ENCODE measurements around the gene DHRS7. TPM values are rescaled to one million over a fixed set of nuclear protein-coding genes. Genes with fewer than 3 reads are reported as not detected.

Gene DHRS7
- total and polyA plus RNA-seq, 2 donors (not counting 3 experiments of a cell fraction or from before 2014, with no cell fraction given) = 28.6 to 29.3 TPM

- peak overlapping the region; percentile 81 for H3K9ac ChIP-seq (replicated peaks; ENCODE audit: extremely low read depth, insufficient read depth, low read length)
- dilution Hi-C loops (cut with MboI; ENCODE audit: extremely low pct_ligation_motif_present, low sequenced_read_pairs) (no loop called here), intact Hi-C loops (cut with micrococcal nuclease) (loop anchor here (1.0 to 10.0 kb wide), 6 partner anchors 19 to 661 kb away; partner anchors contain the start of gene PCNX4)
- H3K9me1 ChIP-seq (replicated peaks; ENCODE audit: control insufficient read depth, extremely low read depth, insufficient read depth, low read length) = no peaks in the 10 kb centered on the region
- H3K79me2 ChIP-seq (ENCODE audit: control insufficient read depth, insufficient read depth, low read length) = peaks cover 3% of the 10 kb centered on the region
- peak overlapping the region; percentile 84 for H2AFZ ChIP-seq (ENCODE audit: low read depth, low read length)
- no peaks in the 10 kb centered on the region for H3K36me3 ChIP-seq (ENCODE audit: control insufficient read depth in 2 of 2, extremely low read depth in 1 of 2, insufficient read depth in 2 of 2, low read length in 2 of 2)
- POLR2A ChIA-PET = no interaction called here
- FAIRE-seq (no peak), DNase-seq (ENCODE audit: low read depth, low spot score) (no peak)
- CTCF ChIA-PET = interaction anchor here (0.8 to 3.7 kb wide), 11 partner anchors 9 to 201 kb away, joined by 3 to 29 read pairs (median 6); partner anchors contain the start of gene PCNX4
- peak overlapping the region; percentile 82 for H3K4me2 ChIP-seq (ENCODE audit: insufficient read depth, low read length)
- H4K20me1 ChIP-seq (replicated peaks; ENCODE audit: control insufficient read depth, extremely low read depth, insufficient read depth, low read length) = no peaks in the 10 kb centered on the region
- BruUV-seq (replicated peaks) = no TSS peak
- no peak overlapping the region for H3K27ac ChIP-seq (ENCODE audit: insufficient read depth, low read depth, low read length)
- H3K4me1 ChIP-seq (ENCODE audit: control insufficient read depth, extremely low read depth, insufficient read depth, low read length) = peaks cover 10% of the 10 kb centered on the region
- H3K27me3 ChIP-seq (ENCODE audit: control insufficient read depth in 2 of 2, insufficient read depth in 2 of 2, low read length in 2 of 2) = no peaks in the 10 kb centered on the region
- no peak for TF ChIP-seq EZH2 (IDR thresholded peaks at IDR 0.05; ENCODE audit: borderline replicate concordance, low read depth, low read length, severe bottlenecking)
- TF ChIP-seq MAX (IDR thresholded peaks at IDR 0.05; ENCODE audit: insufficient read depth, insufficient read length) = no peak
- no peak for TF ChIP-seq JUN (IDR thresholded peaks at IDR 0.05; ENCODE audit: borderline replicate concordance, insufficient read depth, insufficient read length, low read depth)
- TF ChIP-seq POLR2A (IDR thresholded peaks at IDR 0.05; ENCODE audit: low read depth, low read length) = no peak
- no peak for TF ChIP-seq CTCF (IDR thresholded peaks at IDR 0.05; ENCODE audit: extremely low read depth in 1 of 2, insufficient read depth in 1 of 2, low read depth in 1 of 2, low read length in 2 of 2)
- no peak for TF ChIP-seq FOS (IDR thresholded peaks at IDR 0.05; ENCODE audit: borderline replicate concordance, insufficient read depth, low read length)
- no peak for TF ChIP-seq POLR2AphosphoS5 (IDR thresholded peaks at IDR 0.05; ENCODE audit: insufficient read depth, low read depth, low read length)
- H3K4me3 ChIP-seq (replicated peaks in 1 of 3; ENCODE audit: insufficient read depth in 1 of 3, low read depth in 1 of 3, low read length in 3 of 3) = peak overlapping the region in 2 of 3 experiments; percentile 52 to 84
- no peaks in the 10 kb centered on the region for H3K9me3 ChIP-seq (replicated peaks; ENCODE audit: control insufficient read depth, insufficient read depth, low read length)
Measured at GRCh38 chr14:60165547-60165876, 314 bp upstream of the DHRS7 start.
